ENCODE measurements around the gene BRPF3.

- TF ChIP-seq EZH2 (IDR thresholded peaks at IDR 0.05; ENCODE audit: insufficient read depth, low read length) = no peak
- no peak for TF ChIP-seq CTCF (IDR thresholded peaks at IDR 0.05; ENCODE audit: insufficient read depth, low read depth, low read length)
Observed at GRCh38 chr6:36235309-36235708, 38.8 kb downstream of the BRPF3 start.

Data from astrocyte (in vitro differentiated cells and primary cell).